GM20000 (cell line): Measurements from ENCODE around the gene CHD5.

Experiments used
- DNase-seq: peaks from one replicate; pipeline ENCODE4 v3.0.0; 2012; ENCODE audit warnings: low spot score
- CTCF ChIP-seq: IDR thresholded peaks from 2 replicates; pipeline ENCODE4 v1.5.1; 2012; ENCODE audit warnings: mild to moderate bottlenecking, control low read depth; ENCODE audit errors: extremely low read depth, missing control alignments

CHD5 gene

DNA sequence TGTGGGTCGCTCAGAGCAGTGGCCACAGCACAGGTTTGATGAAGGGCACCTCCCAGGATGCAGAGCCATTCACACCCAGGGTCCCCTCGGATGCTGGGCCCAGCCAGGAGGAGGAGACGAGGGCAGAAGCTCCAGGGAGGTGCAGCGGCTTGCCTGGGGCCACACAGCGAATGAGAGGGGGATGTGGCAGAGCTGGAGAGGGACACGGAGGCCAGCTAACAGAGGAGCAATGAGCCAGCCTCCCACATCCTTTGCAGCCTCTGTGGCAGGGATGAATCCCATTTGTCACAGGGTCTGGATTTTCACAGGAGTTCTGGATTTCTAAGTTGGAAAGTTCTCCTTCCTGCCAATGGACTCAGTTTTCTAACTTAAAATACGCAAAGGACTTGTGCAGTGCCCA lies 35.9 kb downstream of the CHD5 start:
- no peak for DNase-seq
- TF ChIP-seq CTCF: no peak

DNA sequence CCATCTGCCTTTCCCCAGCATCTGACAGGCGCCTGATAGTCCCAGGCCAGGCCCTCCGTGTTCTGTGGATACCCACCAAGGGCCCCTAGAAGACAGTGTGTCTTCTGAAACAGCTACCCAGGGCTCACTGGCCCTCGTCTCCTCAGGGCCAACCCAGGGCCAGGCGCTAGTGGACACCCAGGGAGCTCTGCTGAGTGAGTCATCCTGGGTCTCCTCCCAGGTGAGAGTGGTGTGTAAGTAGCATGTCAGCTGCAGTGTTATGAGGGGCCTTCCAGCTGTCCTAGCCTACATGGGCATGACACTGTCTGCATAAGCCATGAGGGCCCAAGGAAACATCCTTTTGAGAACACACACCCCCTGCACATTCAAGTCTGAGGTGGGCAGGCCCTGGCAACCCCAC lies 36.7 kb downstream of the CHD5 start:
- DNase-seq: no peak
- no peak for TF ChIP-seq CTCF

DNA sequence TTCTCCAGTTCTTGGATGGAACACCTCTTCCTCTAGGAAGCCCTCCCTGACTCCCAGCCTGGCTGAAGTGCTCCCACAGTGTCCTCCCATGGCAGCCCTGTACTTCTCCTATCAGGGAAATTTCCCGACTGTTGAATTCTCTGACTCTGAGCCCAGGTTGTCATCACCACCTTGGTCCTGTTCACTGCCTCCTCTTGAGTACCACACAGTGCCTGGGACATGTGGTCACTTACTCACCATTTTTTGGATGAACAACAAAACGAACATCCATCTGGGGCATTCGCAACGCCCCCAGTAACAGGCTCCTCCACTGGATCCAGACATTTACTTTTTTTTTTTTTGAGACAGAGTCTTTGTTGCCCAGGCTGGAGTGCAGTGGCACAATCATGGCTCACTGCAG lies 37.4 kb downstream of the CHD5 start:
- no peak for DNase-seq
- no peak for TF ChIP-seq CTCF

GRCh38 chr1:6142036-6142621 lies 38.0 kb downstream of the CHD5 start:
- DNase-seq: no peak
- TF ChIP-seq CTCF: no peak

DNA sequence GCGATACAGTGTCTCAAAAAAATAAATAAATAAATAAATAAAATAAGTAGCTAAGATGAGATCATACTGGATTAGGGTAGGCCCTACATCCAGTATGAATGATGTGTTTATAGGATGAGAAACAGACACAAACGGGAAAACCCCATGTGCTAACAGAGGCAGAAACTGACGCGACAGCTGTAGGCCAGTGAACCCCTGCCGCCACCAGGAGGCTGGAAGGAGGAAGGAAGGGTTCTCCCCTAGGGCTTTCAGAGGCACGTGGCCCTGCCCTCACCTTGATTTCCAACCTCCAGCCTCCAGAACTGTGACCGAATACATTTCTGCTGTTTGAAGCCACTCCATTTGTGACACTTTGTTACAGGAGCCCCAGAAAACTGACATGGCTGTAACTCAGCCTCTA lies 38.5 kb downstream of the CHD5 start:
- peak; percentile 22 for TF ChIP-seq CTCF
- peak; percentile 73 for DNase-seq

- DNase-seq: no peak
- no peak for TF ChIP-seq CTCF
Observed at GRCh38 chr1:6140413-6140812, 39.7 kb downstream of the CHD5 start.

- no peak for TF ChIP-seq CTCF
- DNase-seq: no peak
Observed at GRCh38 chr1:6137758-6138157, 42.4 kb downstream of the CHD5 start.
